ENCODE results near the gene NINL. TPM values are rescaled to one million over a fixed set of nuclear protein-coding genes. Genes with fewer than 3 reads are reported as not detected.

NINL gene
- total and polyA plus RNA-seq, 10 donors: 3.1 to 16.1 (median 8.1) TPM

GRCh38 chr20:25514195-25514594 lies 71.1 kb downstream of the NINL start:
- intact Hi-C loops (cut with DNase I; ENCODE audit: low total_unique reads): no loop called here
- Histone ChIP-seq H3K27ac (no peak overlapping the region), H3K9me3 (peaks cover 11 to 49% (median 40%) of the 10 kb centered on the region in 8 donors), H3K36me3 (peaks cover 0 to 76% (median 6%) of the 10 kb centered on the region in 6 donors), H3K4me1 (no peaks in the 10 kb centered on the region), H3K4me3 (no peak overlapping the region), H3K27me3 (replicated peaks in 1 of 7) (no peaks in the 10 kb centered on the region)
- WGBS, 5 donors: 90 to 100% (median 93%) methylated on average over 2 of the region's 2 CpGs
- no peak for TF ChIP-seq POLR2A (IDR thresholded peaks at IDR 0.05)
- TF ChIP-seq CTCF (IDR thresholded peaks at IDR 0.05 in 8 of 11, conservative IDR thresholded peaks at IDR 0.05 in 3 of 11): no peak
- no peak for TF ChIP-seq POLR2AphosphoS5 (IDR thresholded peaks at IDR 0.05)
- no peak for DNase-seq

- TF ChIP-seq POLR2A (IDR thresholded peaks at IDR 0.05): no peak
- no peak for TF ChIP-seq CTCF (IDR thresholded peaks at IDR 0.05 in 8 of 11, conservative IDR thresholded peaks at IDR 0.05 in 3 of 11)
- TF ChIP-seq POLR2AphosphoS5 (IDR thresholded peaks at IDR 0.05): no peak
- Histone ChIP-seq H3K27me3 (replicated peaks in 1 of 7) (no peaks in the 10 kb centered on the region), H3K27ac (no peak overlapping the region), H3K36me3 (peaks cover 0 to 84% (median 8%) of the 10 kb centered on the region in 6 donors), H3K4me3 (no peak overlapping the region), H3K4me1 (peaks cover 0 to 7% (median 0%) of the 10 kb centered on the region in 6 donors), H3K9me3 (peaks cover 11 to 49% (median 40%) of the 10 kb centered on the region in 8 donors)
- 94 to 96% (median 95%) methylated on average over 12 of the region's 12 CpGs for WGBS, 5 donors
- intact Hi-C loops (cut with DNase I; ENCODE audit: low total_unique reads): no loop called here
- no peak for DNase-seq
These were observed 72.6 kb downstream of the NINL start for GRCh38 chr20:25512709-25513108.

GRCh38 chr20:25511183-25511582 lies 74.1 kb downstream of the NINL start:
- DNase-seq: no peak
- peaks cover 0 to 71% (median 8%) of the 10 kb centered on the region in 6 donors for H3K36me3 ChIP-seq
- intact Hi-C loops (cut with DNase I; ENCODE audit: low total_unique reads): no loop called here

GRCh38 chr20:25510721-25511120 lies 74.6 kb downstream of the NINL start:
- Histone ChIP-seq H3K4me1 (peaks cover 0 to 7% (median 0%) of the 10 kb centered on the region in 6 donors), H3K27ac (no peak overlapping the region), H3K36me3 (peaks cover 0 to 67% (median 8%) of the 10 kb centered on the region in 6 donors), H3K4me3 (no peak overlapping the region), H3K27me3 (replicated peaks in 1 of 7) (no peaks in the 10 kb centered on the region), H3K9me3 (peaks cover 11 to 36% (median 30%) of the 10 kb centered on the region in 8 donors)
- whole genome bisulfite sequencing, 5 donors: 80 to 98% (median 89%) methylated on average over 6 to 7 of the region's 7 CpGs
- TF ChIP-seq POLR2A (IDR thresholded peaks at IDR 0.05) (no peak), CTCF (IDR thresholded peaks at IDR 0.05 in 8 of 11, conservative IDR thresholded peaks at IDR 0.05 in 3 of 11) (no peak), POLR2AphosphoS5 (IDR thresholded peaks at IDR 0.05) (no peak)
- no peak for DNase-seq
- intact Hi-C loops (cut with DNase I; ENCODE audit: low total_unique reads): no loop called here

More at GRCh38 chr20:25511183-25511582, 74.1 kb downstream of the NINL start:
- Histone ChIP-seq H3K9me3 (peaks cover 11 to 40% (median 34%) of the 10 kb centered on the region in 8 donors), H3K4me1 (peaks cover 0 to 7% (median 0%) of the 10 kb centered on the region in 6 donors), H3K4me3 (no peak overlapping the region), H3K27ac (no peak overlapping the region), H3K27me3 (replicated peaks in 1 of 7) (no peaks in the 10 kb centered on the region)
- 90 to 95% (median 92%) methylated on average over 10 of the region's 10 CpGs for WGBS, 5 donors
- TF ChIP-seq POLR2AphosphoS5 (IDR thresholded peaks at IDR 0.05) (no peak), CTCF (IDR thresholded peaks at IDR 0.05 in 8 of 11, conservative IDR thresholded peaks at IDR 0.05 in 3 of 11) (no peak), POLR2A (IDR thresholded peaks at IDR 0.05) (no peak)

All from spleen (tissue), 11 donors.